Smooth muscle cell (in vitro differentiated cells): ENCODE measurements around the gene ANGEL1. TPM values are rescaled to one million over a fixed set of nuclear protein-coding genes. Genes with fewer than 3 reads are reported as not detected.

Experiments used
- DNase-seq: peaks from one replicate; lab custom pipeline; 2025; ENCODE audit not compliant: unreplicated experiment; lab: John Stamatoyannopoulos, UW
- H2AFZ ChIP-seq: fragments of 200-600 bp; sonication (generic); 2 replicates; pipeline ENCODE4 v1.6.0; 2016; ENCODE audit warnings: antibody characterized with exemption, low read depth, mild to moderate bottlenecking
- H3F3A ChIP-seq: fragments of 200-600 bp; sonication (generic); 2 replicates; pipeline ENCODE4 v1.6.0; 2017; ENCODE audit warnings: antibody characterized with exemption, low read depth
- H3K27ac ChIP-seq: fragments of 200-600 bp; sonication (generic); 2 replicates; pipeline ENCODE4 v1.5.1; 2016; ENCODE audit warnings: low read depth, mild to moderate bottlenecking
- H3K27me3 ChIP-seq: fragments of 200-600 bp; sonication (generic); 2 replicates; pipeline ENCODE4 v1.6.1; 2016; ENCODE audit warnings: low read depth, mild to moderate bottlenecking
- H3K36me3 ChIP-seq: fragments of 200-600 bp; sonication (generic); 2 replicates; pipeline ENCODE4 v1.5.1; 2016; ENCODE audit warnings: low read depth
- H3K4me1 ChIP-seq: fragments of 200-600 bp; sonication (generic); 2 replicates; pipeline ENCODE4 v1.5.1; 2016; ENCODE audit warnings: low read depth
- H3K4me2 ChIP-seq: fragments of 200-600 bp; sonication (generic); 2 replicates; pipeline ENCODE4 v1.6.0; 2016; ENCODE audit warnings: mild to moderate bottlenecking
- H3K4me3 ChIP-seq: fragments of 200-600 bp; sonication (generic); 2 replicates; pipeline ENCODE4 v1.5.1; 2016; ENCODE audit warnings: mild to moderate bottlenecking
- H3K79me2 ChIP-seq: fragments of 200-600 bp; sonication (generic); 2 replicates; pipeline ENCODE4 v1.6.0; 2016; ENCODE audit warnings: low read depth, mild to moderate bottlenecking
- H3K9ac ChIP-seq: fragments of 200-600 bp; sonication (generic); 2 replicates; pipeline ENCODE4 v1.6.0; 2016; ENCODE audit warnings: low read depth
- H3K9me3 ChIP-seq: fragments of 200-600 bp; sonication (generic); replicated peaks from 2 replicates; pipeline ENCODE4 v1.5.1; 2016; ENCODE audit warnings: low read depth
- H4K20me1 ChIP-seq: fragments of 200-600 bp; sonication (generic); 2 replicates; pipeline ENCODE4 v1.6.0; 2016; ENCODE audit warnings: low read depth
- CTCF ChIP-seq: fragments of 200-600 bp; sonication (generic); IDR thresholded peaks from 2 replicates; pipeline ENCODE4 v1.5.1; 2017; ENCODE audit warnings: borderline replicate concordance, mild to moderate bottlenecking, antibody characterized with exemption; ENCODE audit not compliant: insufficient read depth, poor library complexity, severe bottlenecking
- WGBS: methylation state at CpG from one replicate; pipeline ENCODE4 v1.1.7; 2016; ENCODE audit warnings: low lambda C conversion rate; 5-methylcytosine and 5-hydroxymethylcytosine counted together
- polyA plus RNA-seq: library from polyadenylated mRNA; unstranded; fragments of >200 nt; fragmentation: Nextera tagmentation; extraction: Ambion mirVana; gene quantifications from 2 replicates; pipeline ENCODE4 v1.2.1, GENCODE V29; 2016
- total RNA-seq: library from RNA; depleted of rRNA; stranded (reverse); fragments of >200 nt; gene quantifications from 2 replicates; pipeline ENCODE4 v1.2.3, GENCODE V29; 2014

The ANGEL1 gene
- total and polyA plus RNA-seq, 2 experiments from 2014 or later, result 8.4 to 20.4 TPM

- no peaks in the 10 kb centered on the region for H3K9me3 ChIP-seq
- no peak overlapping the region for H2AFZ ChIP-seq
- H3K27ac ChIP-seq, result no peak overlapping the region
- TF ChIP-seq CTCF, result no peak
- H4K20me1 ChIP-seq, result no peaks in the 10 kb centered on the region
- no peak overlapping the region for H3K4me3 ChIP-seq
- no peak overlapping the region for H3K4me2 ChIP-seq
- H3K79me2 ChIP-seq, result no peaks in the 10 kb centered on the region
- no peak for DNase-seq
- H3K9ac ChIP-seq, result no peak overlapping the region
- H3F3A ChIP-seq, result no peaks in the 10 kb centered on the region
- no peaks in the 10 kb centered on the region for H3K36me3 ChIP-seq
- peaks cover 21% of the 10 kb centered on the region for H3K27me3 ChIP-seq
- no peaks in the 10 kb centered on the region for H3K4me1 ChIP-seq
Observed at GRCh38 chr14:76842414-76842813, 29.7 kb upstream of the ANGEL1 start.

GRCh38 chr14:76837524-76837923 lies 24.8 kb upstream of the ANGEL1 start:
- TF ChIP-seq CTCF, result no peak
- H3K4me3 ChIP-seq, result no peak overlapping the region
- H2AFZ ChIP-seq, result no peak overlapping the region
- no peak for DNase-seq
- no peaks in the 10 kb centered on the region for H3K9me3 ChIP-seq
- no peaks in the 10 kb centered on the region for H3K36me3 ChIP-seq
- H3K27me3 ChIP-seq, result peaks cover 18% of the 10 kb centered on the region
- H3K4me2 ChIP-seq, result no peak overlapping the region
- no peaks in the 10 kb centered on the region for H3K79me2 ChIP-seq
- no peak overlapping the region for H3K9ac ChIP-seq
- H3F3A ChIP-seq, result no peaks in the 10 kb centered on the region
- WGBS, result 54% methylated on average over 5 of the region's 5 CpGs
- no peaks in the 10 kb centered on the region for H3K4me1 ChIP-seq
- no peaks in the 10 kb centered on the region for H4K20me1 ChIP-seq
- H3K27ac ChIP-seq, result no peak overlapping the region

DNA sequence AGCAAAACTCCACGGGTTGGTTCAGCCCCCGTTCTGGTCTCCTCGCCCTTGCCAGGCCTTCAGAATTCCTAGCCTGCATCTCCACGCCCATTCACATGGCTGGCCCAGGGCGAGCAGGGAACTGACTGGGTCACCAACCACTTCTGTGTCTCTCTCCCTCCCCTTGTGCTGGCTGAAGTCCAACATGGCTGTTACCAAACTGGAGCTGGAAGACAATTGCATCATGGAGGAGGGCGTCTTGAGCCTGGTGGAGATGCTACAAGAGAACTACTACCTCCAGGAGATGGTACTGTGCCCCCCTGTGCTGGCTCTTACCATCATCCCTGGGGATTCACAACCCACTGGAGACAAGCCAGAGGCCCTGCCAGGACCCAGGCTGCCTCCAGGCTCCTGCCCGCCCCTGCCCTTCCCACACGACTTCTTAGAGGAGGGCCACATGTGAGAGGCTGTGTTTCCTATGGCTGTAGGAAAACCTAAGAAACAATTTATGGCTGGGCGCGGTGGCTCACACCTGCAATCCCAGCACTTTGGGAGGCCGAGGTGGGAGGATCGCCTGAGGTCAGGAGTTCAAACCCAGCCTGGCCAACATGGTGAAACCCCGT lies 23.4 kb upstream of the ANGEL1 start:
- no peaks in the 10 kb centered on the region for H3F3A ChIP-seq
- H3K79me2 ChIP-seq, result no peaks in the 10 kb centered on the region
- H3K4me2 ChIP-seq, result no peak overlapping the region
- no peaks in the 10 kb centered on the region for H3K9me3 ChIP-seq
- DNase-seq, result no peak
- no peak overlapping the region for H2AFZ ChIP-seq
- H3K27me3 ChIP-seq, result peaks cover 18% of the 10 kb centered on the region
- no peak overlapping the region for H3K4me3 ChIP-seq
- no peaks in the 10 kb centered on the region for H4K20me1 ChIP-seq
- H3K9ac ChIP-seq, result no peak overlapping the region
- H3K4me1 ChIP-seq, result no peaks in the 10 kb centered on the region
- H3K36me3 ChIP-seq, result no peaks in the 10 kb centered on the region
- WGBS, result 93% methylated on average over 13 of the region's 13 CpGs
- H3K27ac ChIP-seq, result no peak overlapping the region
- TF ChIP-seq CTCF, result no peak

DNA sequence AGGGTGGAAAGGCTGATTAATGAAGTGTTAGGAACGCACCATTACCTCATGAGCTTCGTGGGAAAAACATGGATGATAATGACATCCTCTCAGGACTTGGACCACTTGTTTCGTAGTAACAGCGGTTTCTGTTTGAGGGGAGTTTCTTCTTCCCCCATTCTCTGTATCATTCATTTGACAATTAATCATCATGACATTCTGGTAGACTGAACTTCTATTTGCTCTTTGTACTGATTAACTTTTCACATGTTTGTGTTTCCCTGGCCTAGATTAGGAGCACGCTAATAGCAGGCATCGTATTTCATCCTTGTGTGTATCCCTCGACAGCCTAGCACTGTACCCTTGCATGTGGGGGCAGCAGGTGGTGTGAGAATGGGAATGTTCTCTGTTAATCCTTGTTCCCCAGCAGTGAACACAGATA lies 21.6 kb upstream of the ANGEL1 start:
- H3K27me3 ChIP-seq, result peaks cover 13% of the 10 kb centered on the region
- no peaks in the 10 kb centered on the region for H3K36me3 ChIP-seq
- no peak for TF ChIP-seq CTCF
- no peaks in the 10 kb centered on the region for H4K20me1 ChIP-seq
- no peak overlapping the region for H3K27ac ChIP-seq
- 63% methylated on average over 7 of the region's 7 CpGs for WGBS
- H3K4me1 ChIP-seq, result peaks cover 9% of the 10 kb centered on the region
- no peak overlapping the region for H3K4me2 ChIP-seq
- H3K79me2 ChIP-seq, result no peaks in the 10 kb centered on the region
- H3K4me3 ChIP-seq, result no peak overlapping the region
- no peaks in the 10 kb centered on the region for H3K9me3 ChIP-seq
- H3F3A ChIP-seq, result no peaks in the 10 kb centered on the region
- no peak for DNase-seq
- H3K9ac ChIP-seq, result no peak overlapping the region
- no peak overlapping the region for H2AFZ ChIP-seq
